Mammary epithelial cell (primary cell): ENCODE results near the gene TOGARAM2.

Experiments used
- CTCF ChIP-seq, 2 donors: IDR thresholded peaks in 1 of 2; conservative IDR thresholded peaks in 1 of 2; 2 replicates each; pipeline ENCODE4 v1.5.1; 2011 to 2012; ENCODE audit warnings: inconsistent platforms in 2 of 2, low read length in 2 of 2, mild to moderate bottlenecking in 2 of 2, control low read depth in 1 of 2, low read depth in 1 of 2; ENCODE audit not compliant: insufficient read depth in 1 of 2; ENCODE audit errors: extremely low read depth in 1 of 2
- EZH2 ChIP-seq: IDR thresholded peaks from 2 replicates; pipeline ENCODE4 v1.6.1; 2012; ENCODE audit warnings: low read length, inconsistent platforms, borderline replicate concordance

- no peak for TF ChIP-seq CTCF (conservative IDR thresholded peaks at IDR 0.05 in 1 of 2, IDR thresholded peaks at IDR 0.05 in 1 of 2; ENCODE audit: extremely low read depth in 1 of 2, insufficient read depth in 1 of 2, low read depth in 1 of 2, low read length in 2 of 2)
- no peak for TF ChIP-seq EZH2
Measured at GRCh38 chr2:28993206-28993960, 12.3 kb downstream of the TOGARAM2 start.
